HCT116 (cell line): Measurements from ENCODE around the gene PYCR2. TPM values are rescaled to one million over a fixed set of nuclear protein-coding genes. Genes with fewer than 3 reads are reported as not detected.
A peak's percentile ranks its signal among the peaks of the same experiment; 100 is the strongest.

Experiments
- ATAC-seq: fragments of 200-7000 bp; cut with Tn5 transposase; 2 replicates; pipeline ENCODE4 v1.9.1; 2020; ENCODE audit warnings: mild to moderate bottlenecking, moderate library complexity
- BruUV-seq: library from RNA; stranded (reverse); fragments of 400-500 nt; replicated peaks from 2 replicates; lab custom pipeline; 2021; lab: Mats Ljungman, UMichigan
- CTCF ChIA-PET: fragments of 300-600 bp; sonication (Branson Sonifier 250); formaldehyde crosslinking; loops from one replicate; lab custom pipeline; 2021; ENCODE audit warnings: antibody characterized with exemption; lab: Charles Lee
- POLR2A ChIA-PET: fragments of 300-600, 350-600 bp; sonication (Branson Sonifier 250); formaldehyde crosslinking; loops from one replicate; lab custom pipeline; 2021; ENCODE audit warnings: antibody characterized with exemption; lab: Charles Lee
- RAD21 ChIA-PET, 2 experiments: fragments of 300-600 bp; sonication (Branson Sonifier 250); formaldehyde crosslinking; loops; one replicate each; lab custom pipeline; 2023; ENCODE audit warnings: low total read pairs in 2 of 2; ENCODE audit not compliant: uncharacterized antibody in 2 of 2, unreplicated experiment in 2 of 2, low non-redundant PET in 1 of 2; lab: Charles Lee
- DNase-seq: peaks from one replicate; pipeline ENCODE4 v3.0.0-alpha.2; 2010; ENCODE audit warnings: low read depth, low spot score
- H2AFZ ChIP-seq: fragments of 200-600 bp; shearing (Covaris generic), sonication (generic); 2 replicates; pipeline ENCODE4 v1.6.1; 2017; ENCODE audit warnings: low read depth, mixed run types, mixed read lengths, antibody characterized with exemption, low read length; ENCODE audit not compliant: poor library complexity, severe bottlenecking
- H3K27ac ChIP-seq: 2 replicates; pipeline ENCODE4 v1.5.1; 2012; ENCODE audit warnings: low read depth, low read length
- H3K27me3 ChIP-seq: fragments of 200-600 bp; sonication (generic); 2 replicates; pipeline ENCODE4 v1.6.1; 2016; ENCODE audit warnings: mixed run types, low read length, mixed read lengths; ENCODE audit not compliant: insufficient read depth
- H3K36me3 ChIP-seq, 2 experiments: fragments of 200-500 bp in 1 of 2; fragments of 200-600 bp in 1 of 2; sonication (Bioruptor generic) in 1 of 2; sonication (generic) in 1 of 2; 2 replicates each; pipeline versions ENCODE4 v1.5.1 to v1.6.1; 2014 to 2016; ENCODE audit warnings: low read length in 2 of 2, inconsistent platforms in 1 of 2, mixed read lengths in 1 of 2, mixed run types in 1 of 2; ENCODE audit not compliant: insufficient read depth in 2 of 2, control insufficient read depth in 1 of 2
- H3K4me1 ChIP-seq, 2 experiments: fragments of 200-600 bp in 1 of 2; sonication (generic) in 1 of 2; 2 replicates each; pipeline versions ENCODE4 v1.5.1 to v1.6.1; 2012 to 2017; ENCODE audit warnings: low read length in 2 of 2, inconsistent platforms in 1 of 2, mild to moderate bottlenecking in 1 of 2, mixed read lengths in 1 of 2, mixed run types in 1 of 2, moderate library complexity in 1 of 2; ENCODE audit not compliant: insufficient read depth in 2 of 2, control insufficient read depth in 1 of 2
- H3K4me2 ChIP-seq: fragments of 200-600 bp; sonication (generic); 2 replicates; pipeline ENCODE4 v1.6.1; 2017; ENCODE audit warnings: mixed run types, low read length, mixed read lengths
- H3K4me3 ChIP-seq, 2 experiments: fragments of 200-600 bp in 1 of 2; sonication (generic) in 1 of 2; replicated peaks in 1 of 2; 2 replicates each; pipeline ENCODE4 v1.5.1; 2011 to 2016; ENCODE audit warnings: low read length in 2 of 2, control low read depth in 1 of 2, low read depth in 1 of 2, mild to moderate bottlenecking in 1 of 2, mixed read lengths in 1 of 2, mixed run types in 1 of 2
- H3K79me2 ChIP-seq: fragments of 200-600 bp; sonication (generic); 2 replicates; pipeline ENCODE4 v1.6.1; 2017; ENCODE audit warnings: mild to moderate bottlenecking, mixed run types, low read length, moderate library complexity, mixed read lengths; ENCODE audit not compliant: insufficient read depth
- H3K9ac ChIP-seq: fragments of 200-600 bp; sonication (generic); 2 replicates; pipeline ENCODE4 v1.6.1; 2016; ENCODE audit warnings: low read length, mixed read lengths
- H3K9me2 ChIP-seq: fragments of 200-600 bp; sonication (generic), shearing (Covaris generic); 2 replicates; pipeline ENCODE4 v1.6.1; 2017; ENCODE audit warnings: mixed run types, mild to moderate bottlenecking, moderate library complexity; ENCODE audit not compliant: insufficient read depth
- H3K9me3 ChIP-seq, 2 experiments: fragments of 200-500 bp in 1 of 2; fragments of 200-600 bp in 1 of 2; sonication (Bioruptor generic) in 1 of 2; sonication (generic) in 1 of 2; 2 replicates each; pipeline ENCODE4 v1.6.1; 2014 to 2017; ENCODE audit warnings: low read length in 2 of 2, mixed read lengths in 2 of 2, inconsistent platforms in 1 of 2, low read depth in 1 of 2, mild to moderate bottlenecking in 1 of 2, mixed run types in 1 of 2, moderate library complexity in 1 of 2; ENCODE audit not compliant: control insufficient read depth in 1 of 2, insufficient read depth in 1 of 2
- H4K20me1 ChIP-seq: fragments of 200-600 bp; sonication (generic), shearing (Covaris generic); 2 replicates; pipeline ENCODE4 v1.6.1; 2017; ENCODE audit warnings: mixed run types, mild to moderate bottlenecking, moderate library complexity; ENCODE audit not compliant: insufficient read depth
- ATF3 ChIP-seq: IDR thresholded peaks from 2 replicates; pipeline ENCODE4 v1.6.1; 2012
- CTCF ChIP-seq, 3 experiments: fragments of 200-600 bp in 1 of 3; sonication (generic) in 1 of 3; IDR thresholded peaks in 2 of 3; conservative IDR thresholded peaks in 1 of 3; 2 replicates each; pipeline ENCODE4 v1.5.1; 2012 to 2017; ENCODE audit warnings: low read depth in 2 of 3, low read length in 2 of 3, antibody characterized with exemption in 1 of 3, borderline replicate concordance in 1 of 3, control low read depth in 1 of 3, mild to moderate bottlenecking in 1 of 3, mixed read lengths in 1 of 3, mixed run types in 1 of 3, moderate library complexity in 1 of 3; ENCODE audit not compliant: insufficient read depth in 1 of 3
- EZH2 ChIP-seq: fragments of 200-600 bp; sonication (generic); IDR thresholded peaks from 2 replicates; pipeline ENCODE4 v1.6.1; 2017; ENCODE audit warnings: antibody characterized with exemption, mixed run types
- EZH2phosphoT487 ChIP-seq: fragments of 200-600 bp; IDR thresholded peaks from 2 replicates; pipeline ENCODE4 v1.6.1; 2018; ENCODE audit warnings: antibody characterized with exemption, borderline replicate concordance
- REST ChIP-seq: IDR thresholded peaks from 2 replicates; pipeline ENCODE4 v1.6.1; 2012; ENCODE audit warnings: low read depth
- intact Hi-C: fragments of 100-400 bp; cut with micrococcal nuclease; formaldehyde crosslinking; loops from 2 replicates; pipeline ENCODE4 v1.10.0; 2022
- total RNA-seq: library from RNA; stranded (reverse); gene quantifications from one replicate; pipeline ENCODE4 v1.2.1, GENCODE V29; 2021; ENCODE audit not compliant: unreplicated experiment

Gene PYCR2
- total RNA-seq, 1 experiment from 2014 or later, result 107 TPM

DNA sequence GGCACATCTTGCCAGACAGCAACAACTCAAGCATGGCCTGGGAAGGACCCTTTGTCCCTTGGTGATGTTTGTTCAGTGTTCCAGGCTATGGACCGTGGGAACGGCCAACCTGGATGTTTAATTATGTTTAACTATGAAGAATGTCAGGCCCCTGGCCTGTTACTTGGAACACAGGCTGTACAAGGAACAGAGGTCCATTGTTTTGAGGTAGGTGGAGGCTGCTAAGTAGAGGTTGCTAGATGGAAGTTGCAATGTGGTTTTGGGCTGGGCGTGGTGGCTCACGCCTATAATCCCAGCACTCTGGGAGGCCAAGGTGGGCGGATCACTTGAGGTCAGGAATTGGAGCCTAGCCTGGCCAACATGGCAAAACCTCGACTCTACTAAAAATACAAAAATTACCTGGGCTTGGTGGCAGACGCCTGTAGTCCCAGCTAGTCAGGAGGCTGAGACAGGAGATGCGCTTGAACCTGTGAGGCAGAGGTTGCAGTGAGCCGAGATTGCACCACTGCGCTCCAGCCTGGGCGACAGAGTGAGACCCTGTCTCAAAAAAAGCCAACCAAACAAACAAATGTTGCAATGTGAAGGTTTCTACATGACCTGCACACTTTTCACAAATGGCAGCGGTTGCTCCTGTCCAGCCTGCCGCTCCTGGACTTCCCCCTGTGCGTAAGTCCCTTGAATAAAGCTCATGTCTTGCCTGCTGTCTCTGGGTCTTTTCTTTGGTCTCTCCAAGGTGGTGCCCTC is 32.6 kb downstream of the PYCR2 start:
- no peak overlapping the region for H2AFZ ChIP-seq
- ATAC-seq (peak; percentile 62), DNase-seq (no peak)
- no peaks in the 10 kb centered on the region for H4K20me1 ChIP-seq
- no peak overlapping the region for H3K27ac ChIP-seq
- peaks cover 0 to 15% of the 10 kb centered on the region in 2 experiments; a peak in 2 of 4 replicates for H3K4me1 ChIP-seq
- RAD21 ChIA-PET, result no interaction called here
- POLR2A ChIA-PET, result no interaction called here
- intact Hi-C loops, result no loop called here
- H3K9me3 ChIP-seq, result no peaks in the 10 kb centered on the region
- H3K27me3 ChIP-seq, result no peaks in the 10 kb centered on the region
- H3K79me2 ChIP-seq, result no peaks in the 10 kb centered on the region
- TF ChIP-seq ATF3, result no peak
- TF ChIP-seq EZH2phosphoT487, result no peak
- no peak for TF ChIP-seq REST
- TF ChIP-seq CTCF (IDR thresholded peaks at IDR 0.05 in 2 of 3, conservative IDR thresholded peaks at IDR 0.05 in 1 of 3; ENCODE audit: borderline replicate concordance in 1 of 3, insufficient read depth in 1 of 3, low read depth in 2 of 3, low read length in 2 of 3), result no peak
- no peak for TF ChIP-seq EZH2
- no peak overlapping the region for H3K4me3 ChIP-seq
- H3K9me2 ChIP-seq, result no peaks in the 10 kb centered on the region
- H3K4me2 ChIP-seq, result peak overlapping the region; percentile 14; the same call in 1 of the 2 replicates
- no peaks in the 10 kb centered on the region for H3K36me3 ChIP-seq
- CTCF ChIA-PET, result interaction anchor here (0.8 to 1.1 kb wide), 2 partner anchors 114 to 410 kb away, joined by 3 read pairs; partner anchors contain the start of gene SRP9
- no TSS peak for BruUV-seq
- H3K9ac ChIP-seq, result no peak overlapping the region
